ENCODE data around the gene UQCR10. TPM values are rescaled to one million over a fixed set of nuclear protein-coding genes. Genes with fewer than 3 reads are reported as not detected.

UQCR10 gene
- total RNA-seq, 2 donors from 2014 or later, result 171 to 217 TPM

- Histone ChIP-seq H3K4me1 (no peaks in the 10 kb centered on the region), H3K9me3 (no peaks in the 10 kb centered on the region), H3K27ac (no peak overlapping the region), H3K4me3 (no peak overlapping the region), H3K36me3 (no peaks in the 10 kb centered on the region), H3K27me3 (no peaks in the 10 kb centered on the region), H3K9ac (ENCODE audit: low read depth in 2 of 2, low read length in 2 of 2) (no peak overlapping the region)
- intact Hi-C loops (cut with DNase I), result no loop called here
- no peak for DNase-seq
- no peak for TF ChIP-seq CTCF (IDR thresholded peaks at IDR 0.05)
Measured at GRCh38 chr22:29742326-29742725, 24.8 kb upstream of the UQCR10 start.

GRCh38 chr22:29744902-29745301 is 22.3 kb upstream of the UQCR10 start:
- Histone ChIP-seq H3K4me1 (no peaks in the 10 kb centered on the region), H3K36me3 (no peaks in the 10 kb centered on the region), H3K9me3 (no peaks in the 10 kb centered on the region), H3K27ac (no peak overlapping the region), H3K27me3 (no peaks in the 10 kb centered on the region), H3K9ac (ENCODE audit: low read depth in 2 of 2, low read length in 2 of 2) (no peak overlapping the region), H3K4me3 (no peak overlapping the region)
- intact Hi-C loops (cut with DNase I), result no loop called here
- peak; percentile 32 for DNase-seq
- TF ChIP-seq CTCF (IDR thresholded peaks at IDR 0.05), result no peak

- Histone ChIP-seq H3K4me3 (no peak overlapping the region), H3K9ac (ENCODE audit: low read depth in 2 of 2, low read length in 2 of 2) (no peak overlapping the region), H3K36me3 (no peaks in the 10 kb centered on the region), H3K4me1 (no peaks in the 10 kb centered on the region), H3K27ac (no peak overlapping the region), H3K9me3 (no peaks in the 10 kb centered on the region), H3K27me3 (no peaks in the 10 kb centered on the region)
- DNase-seq, result no peak
- no peak for TF ChIP-seq CTCF (IDR thresholded peaks at IDR 0.05)
- intact Hi-C loops (cut with DNase I), result no loop called here
Measured at GRCh38 chr22:29747832-29748231, 19.3 kb upstream of the UQCR10 start.

GRCh38 chr22:29748248-29748893 is 18.8 kb upstream of the UQCR10 start:
- no peaks in the 10 kb centered on the region for H3K27me3 ChIP-seq

GRCh38 chr22:29750029-29750428 is 17.1 kb upstream of the UQCR10 start:
- intact Hi-C loops (cut with DNase I), result no loop called here

More at GRCh38 chr22:29748248-29748893, 18.8 kb upstream of the UQCR10 start:
- intact Hi-C loops (cut with DNase I), result no loop called here
- Histone ChIP-seq H3K4me3 (no peak overlapping the region), H3K4me1 (no peaks in the 10 kb centered on the region), H3K9me3 (no peaks in the 10 kb centered on the region), H3K36me3 (no peaks in the 10 kb centered on the region), H3K27ac (no peak overlapping the region), H3K9ac (ENCODE audit: low read depth in 2 of 2, low read length in 2 of 2) (no peak overlapping the region)
- no peak for DNase-seq
- TF ChIP-seq CTCF (IDR thresholded peaks at IDR 0.05), result no peak

More at GRCh38 chr22:29750029-29750428, 17.1 kb upstream of the UQCR10 start:
- Histone ChIP-seq H3K27ac (no peak overlapping the region), H3K4me3 (no peak overlapping the region), H3K4me1 (no peaks in the 10 kb centered on the region), H3K9me3 (no peaks in the 10 kb centered on the region), H3K27me3 (no peaks in the 10 kb centered on the region), H3K9ac (ENCODE audit: low read depth in 2 of 2, low read length in 2 of 2) (no peak overlapping the region), H3K36me3 (no peaks in the 10 kb centered on the region)
- no peak for TF ChIP-seq CTCF (IDR thresholded peaks at IDR 0.05)
- DNase-seq, result no peak
